ENCODE results near the gene SLC13A4. TPM values are rescaled to one million over a fixed set of nuclear protein-coding genes. Genes with fewer than 3 reads are reported as not detected.

Gene SLC13A4
- total RNA-seq, 1 experiment from 2014 or later: not detected

- CTCF ChIA-PET: no interaction called here
Measured at GRCh38 chr7:135774284-135774683, 46.3 kb upstream of the SLC13A4 start.

GRCh38 chr7:135773464-135773863, 45.5 kb upstream of the SLC13A4 start:
- DNase-seq (ENCODE audit: low spot score): no peak
- Histone ChIP-seq H3K27me3 (replicated peaks; ENCODE audit: insufficient read depth, low read depth, low read length, poor library complexity) (peaks cover 5% of the 10 kb centered on the region), H3K9me3 (ENCODE audit: low read depth, low read length, poor library complexity, severe bottlenecking) (peaks cover 11% of the 10 kb centered on the region), H3K4me3 (ENCODE audit: low read depth, low read length, poor library complexity, severe bottlenecking) (no peak overlapping the region), H3K27ac (ENCODE audit: low read depth, low read length, poor library complexity, severe bottlenecking) (no peak overlapping the region), H3K36me3 (ENCODE audit: insufficient read depth, low read length, poor library complexity, severe bottlenecking) (no peaks in the 10 kb centered on the region), H3K4me1 (ENCODE audit: insufficient read depth, low read length, poor library complexity, severe bottlenecking) (no peaks in the 10 kb centered on the region)
- ChIA-PET POLR2A (ENCODE audit: low non-redundant PET) (no interaction called here), CTCF (no interaction called here)
- TF ChIP-seq EZH2 (IDR thresholded peaks at IDR 0.05; ENCODE audit: borderline replicate concordance, low read depth, low read length, poor library complexity, severe bottlenecking): no peak
- TF ChIP-seq CTCF (conservative IDR thresholded peaks at IDR 0.05; ENCODE audit: low read depth, low read length): no peak
- no TSS peak for BruUV-seq (replicated peaks)
- intact Hi-C loops (cut with micrococcal nuclease; ENCODE audit: unreplicated experiment): no loop called here

More at GRCh38 chr7:135774284-135774683, 46.3 kb upstream of the SLC13A4 start:
- intact Hi-C loops (cut with micrococcal nuclease; ENCODE audit: unreplicated experiment): no loop called here
- DNase-seq (ENCODE audit: low spot score): no peak
- H3K9me3 ChIP-seq (ENCODE audit: low read depth, low read length, poor library complexity, severe bottlenecking): peaks cover 13% of the 10 kb centered on the region
- H3K4me3 ChIP-seq (ENCODE audit: low read depth, low read length, poor library complexity, severe bottlenecking): no peak overlapping the region
- no peaks in the 10 kb centered on the region for H3K4me1 ChIP-seq (ENCODE audit: insufficient read depth, low read length, poor library complexity, severe bottlenecking)
- no peaks in the 10 kb centered on the region for H3K36me3 ChIP-seq (ENCODE audit: insufficient read depth, low read length, poor library complexity, severe bottlenecking)
- TF ChIP-seq CTCF (conservative IDR thresholded peaks at IDR 0.05; ENCODE audit: low read depth, low read length) (no peak), EZH2 (IDR thresholded peaks at IDR 0.05; ENCODE audit: borderline replicate concordance, low read depth, low read length, poor library complexity, severe bottlenecking) (no peak)
- H3K27ac ChIP-seq (ENCODE audit: low read depth, low read length, poor library complexity, severe bottlenecking): no peak overlapping the region
- BruUV-seq (replicated peaks): no TSS peak
- H3K27me3 ChIP-seq (replicated peaks; ENCODE audit: insufficient read depth, low read depth, low read length, poor library complexity): peaks cover under 1% of the 10 kb centered on the region
- POLR2A ChIA-PET (ENCODE audit: low non-redundant PET): no interaction called here

DNA sequence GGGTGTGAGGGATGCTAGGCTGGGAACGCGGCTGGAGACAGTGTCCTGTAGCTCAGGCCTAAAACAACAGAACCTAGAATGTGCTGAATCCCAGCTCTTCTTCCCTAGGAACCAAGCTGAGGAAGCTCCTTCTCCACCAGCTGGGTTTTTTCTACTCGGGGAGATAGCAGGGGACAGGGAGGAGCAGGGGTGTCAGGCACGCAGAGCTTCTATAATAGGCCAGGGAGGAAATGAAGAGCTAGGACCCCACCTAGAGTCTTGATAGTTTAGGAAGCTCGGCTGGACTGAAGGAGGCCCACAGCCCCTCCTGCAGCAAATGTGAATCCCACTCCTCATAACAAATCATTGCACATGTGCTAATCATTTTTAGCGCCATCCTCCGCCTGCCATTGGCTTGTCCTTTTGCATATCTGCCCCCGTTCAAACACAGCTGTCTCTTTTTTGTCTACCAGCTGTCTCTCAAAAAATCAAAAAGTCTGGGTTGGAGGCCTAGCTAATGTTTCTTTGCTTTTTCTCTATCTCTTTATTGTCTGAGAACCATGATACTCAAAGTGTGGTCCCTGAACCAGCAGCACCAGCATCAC, 44.7 kb upstream of the SLC13A4 start:
- H3K4me3 ChIP-seq (ENCODE audit: low read depth, low read length, poor library complexity, severe bottlenecking): no peak overlapping the region
- no peaks in the 10 kb centered on the region for H3K4me1 ChIP-seq (ENCODE audit: insufficient read depth, low read length, poor library complexity, severe bottlenecking)
- BruUV-seq (replicated peaks): no TSS peak
- H3K36me3 ChIP-seq (ENCODE audit: insufficient read depth, low read length, poor library complexity, severe bottlenecking): no peaks in the 10 kb centered on the region
- CTCF ChIA-PET: no interaction called here
- peaks cover 5% of the 10 kb centered on the region for H3K27me3 ChIP-seq (replicated peaks; ENCODE audit: insufficient read depth, low read depth, low read length, poor library complexity)
- no peak overlapping the region for H3K27ac ChIP-seq (ENCODE audit: low read depth, low read length, poor library complexity, severe bottlenecking)
- intact Hi-C loops (cut with micrococcal nuclease; ENCODE audit: unreplicated experiment): no loop called here
- POLR2A ChIA-PET (ENCODE audit: low non-redundant PET): no interaction called here
- H3K9me3 ChIP-seq (ENCODE audit: low read depth, low read length, poor library complexity, severe bottlenecking): peaks cover 4% of the 10 kb centered on the region
- TF ChIP-seq EZH2 (IDR thresholded peaks at IDR 0.05; ENCODE audit: borderline replicate concordance, low read depth, low read length, poor library complexity, severe bottlenecking) (no peak), CTCF (conservative IDR thresholded peaks at IDR 0.05; ENCODE audit: low read depth, low read length) (no peak)
- no peak for DNase-seq (ENCODE audit: low spot score)
